GM21528 (cell line): ENCODE measurements around the gene SNTG2.
"Not testable (repeated sequence)": the region's sequence is repeated elsewhere in the genome, so short reads cannot be mapped to it uniquely, and the experiment has no call there.

Experiments
- ATAC-seq: cut with Tn5 transposase; IDR thresholded peaks from one replicate; pipeline ENCODE4 v1.9.1; 2021; ENCODE audit warnings: mild to moderate bottlenecking, moderate library complexity; ENCODE audit not compliant: unreplicated experiment, low FRiP score

Gene SNTG2

GRCh38 chr2:950080-950966 lies at the start of gene SNTG2:
Gene SNTG2, plus strand, starts transcription at chr2:950849. Its CDS starts 148 bp downstream, at chr2:950997.
- ATAC-seq = no peak

GRCh38 chr2:902584-902983 lies 48.1 kb upstream of the SNTG2 start:
- no peak for ATAC-seq

- no peak for ATAC-seq
These were observed 47.3 kb upstream of the SNTG2 start for GRCh38 chr2:903223-903900.

GRCh38 chr2:904246-905024 lies 46.2 kb upstream of the SNTG2 start:
- no peak for ATAC-seq

- ATAC-seq = no peak
These were observed 45.4 kb upstream of the SNTG2 start for GRCh38 chr2:905091-905832.

- ATAC-seq = no peak
These were observed 44.9 kb upstream of the SNTG2 start for GRCh38 chr2:905833-906140.

GRCh38 chr2:907706-908105 lies 42.9 kb upstream of the SNTG2 start:
- ATAC-seq = no peak

- no peak for ATAC-seq
These were observed 42.1 kb upstream of the SNTG2 start for GRCh38 chr2:908568-908967.

- ATAC-seq = not testable (repeated sequence)
These were observed 40.8 kb upstream of the SNTG2 start for GRCh38 chr2:909764-910379.

- ATAC-seq = no peak
These were observed 40.0 kb upstream of the SNTG2 start for GRCh38 chr2:910698-911097.

GRCh38 chr2:915979-916378 lies 34.7 kb upstream of the SNTG2 start:
- ATAC-seq = no peak

GRCh38 chr2:916935-917334 lies 33.7 kb upstream of the SNTG2 start:
- no peak for ATAC-seq

- no peak for ATAC-seq
These were observed 31.0 kb upstream of the SNTG2 start for GRCh38 chr2:919672-920071.

GRCh38 chr2:920573-920972 lies 30.1 kb upstream of the SNTG2 start:
- ATAC-seq = no peak

- ATAC-seq = no peak
These were observed 29.6 kb upstream of the SNTG2 start for GRCh38 chr2:920999-921398.

GRCh38 chr2:922185-922584 lies 28.5 kb upstream of the SNTG2 start:
- no peak for ATAC-seq

GRCh38 chr2:923832-924601 lies 26.6 kb upstream of the SNTG2 start:
- no peak for ATAC-seq

- no peak for ATAC-seq
These were observed 25.9 kb upstream of the SNTG2 start for GRCh38 chr2:924701-925100.

- no peak for ATAC-seq
These were observed 25.3 kb upstream of the SNTG2 start for GRCh38 chr2:925309-925708.
